T-cell (primary cell): ENCODE measurements around the gene ANKRD36. TPM values are rescaled to one million over a fixed set of nuclear protein-coding genes. Genes with fewer than 3 reads are reported as not detected.
"Not testable (repeated sequence)": the region's sequence is repeated elsewhere in the genome, so short reads cannot be mapped to it uniquely, and the experiment has no call there.

Experiments used
- ATAC-seq, 4 experiments: fragments of 200-7000 bp in 3 of 4; fragments of 150-1000 bp in 1 of 4; cut with Tn5 transposase; replicated peaks in 1 of 4; 1 replicate in 3 of 4; 2 replicates in 1 of 4; pipeline ENCODE4 v1.10.0; 2021; ENCODE audit warnings: moderate library complexity in 3 of 4, mild to moderate bottlenecking in 2 of 4, moderate number of reproducible peaks in 1 of 4
- CTCF ChIA-PET, 2 donors: fragments of 300-600 bp; sonication (Branson Sonifier 250); formaldehyde crosslinking; loops; one replicate each; lab custom pipeline; 2022; ENCODE audit warnings: antibody characterized with exemption in 2 of 2; lab: Charles Lee
- POLR2A ChIA-PET, 2 donors: fragments of 300-600 bp; sonication (Branson Sonifier 250); formaldehyde crosslinking; loops; one replicate each; lab custom pipeline; 2022; ENCODE audit warnings: antibody characterized with exemption in 2 of 2; lab: Charles Lee
- DNase-seq, 35 experiments: peaks; one replicate each; pipeline versions ENCODE4 v3.0.0 to v3.0.0-alpha.2; 2013 to 2023
- H3K27ac ChIP-seq: one replicate; pipeline ENCODE4 v1.5.1; 2013; ENCODE audit warnings: low read length
- H3K27me3 ChIP-seq, 2 experiments: replicated peaks in 1 of 2; 1 replicate in 1 of 2; 2 replicates in 1 of 2; pipeline versions ENCODE4 v1.6.1 to v1.7.0; 2013; ENCODE audit warnings: low read length in 1 of 2, mixed read lengths in 1 of 2; ENCODE audit not compliant: control insufficient read depth in 2 of 2, insufficient read depth in 2 of 2; ENCODE audit errors: extremely low read depth in 1 of 2
- H3K36me3 ChIP-seq, 2 donors: 1 replicate in 1 of 2; 2 replicates in 1 of 2; pipeline versions ENCODE4 v1.6.1 to v1.7.0; 2013; ENCODE audit warnings: low read length in 1 of 2; ENCODE audit not compliant: control insufficient read depth in 2 of 2, insufficient read depth in 1 of 2; ENCODE audit errors: extremely low read depth in 1 of 2
- H3K4me1 ChIP-seq, 2 experiments: 1 replicate in 1 of 2; 2 replicates in 1 of 2; pipeline versions ENCODE4 v1.6.1 to v1.7.0; 2013; ENCODE audit warnings: low read length in 2 of 2, mixed read lengths in 1 of 2; ENCODE audit not compliant: insufficient read depth in 2 of 2, control insufficient read depth in 1 of 2; ENCODE audit errors: extremely low read depth in 1 of 2
- H3K4me3 ChIP-seq, 2 donors: 1 replicate in 1 of 2; 2 replicates in 1 of 2; pipeline versions ENCODE4 v1.5.1 to v1.7.0; 2013; ENCODE audit warnings: mild to moderate bottlenecking in 2 of 2, low read length in 1 of 2, moderate library complexity in 1 of 2; ENCODE audit not compliant: control insufficient read depth in 1 of 2; ENCODE audit errors: extremely low read depth in 1 of 2
- H3K9me3 ChIP-seq: 2 replicates; pipeline ENCODE4 v1.7.0; 2013
- H3K27ac Mint-ChIP-seq, 2 donors: one replicate each; pipeline ENCODE4 v1.8.0; 2020 to 2021; ENCODE audit warnings: mild to moderate bottlenecking in 2 of 2, mixed read lengths in 2 of 2
- H3K27me3 Mint-ChIP-seq, 2 donors: one replicate each; pipeline ENCODE4 v1.8.0; 2021 to 2022; ENCODE audit warnings: mixed read lengths in 2 of 2
- H3K36me3 Mint-ChIP-seq: one replicate; pipeline ENCODE4 v1.8.0; 2021; ENCODE audit warnings: mixed read lengths
- H3K4me1 Mint-ChIP-seq, 3 donors: one replicate each; pipeline ENCODE4 v1.8.0; 2020 to 2022; ENCODE audit warnings: mixed read lengths in 3 of 3, mild to moderate bottlenecking in 1 of 3
- H3K4me3 Mint-ChIP-seq, 3 donors: one replicate each; pipeline ENCODE4 v1.8.0; 2020 to 2022; ENCODE audit warnings: mild to moderate bottlenecking in 3 of 3, mixed read lengths in 3 of 3, moderate library complexity in 3 of 3
- H3K9me3 Mint-ChIP-seq, 3 donors: one replicate each; pipeline ENCODE4 v1.8.0; 2020 to 2022; ENCODE audit warnings: mixed read lengths in 3 of 3
- WGBS: methylation state at CpG from one replicate; pipeline ENCODE4 v1.1.5; 2013; ENCODE audit warnings: missing lambda C conversion rate; ENCODE audit not compliant: insufficient coverage; 5-methylcytosine and 5-hydroxymethylcytosine counted together
- total RNA-seq, 35 experiments: library from RNA in 6 of 35; stranded (reverse) in 6 of 35; fragments of 120-200 nt in 1 of 35; gene quantifications; one replicate each; pipeline versions ENCODE4 v1.2.1 to v1.2.4 and lab custom pipeline; 2013 to 2026

ANKRD36 gene
- total RNA-seq, 5 donors from 2014 or later (not counting 1 experiment from before 2014, with no cell fraction given) = 50.5 to 83.6 (median 57.1) TPM

GRCh38 chr2:97093983-97094771 lies 18.8 kb upstream of the ANKRD36 start:
- POLR2A ChIA-PET = interaction anchor here in 1 of 2 donors (0.6 kb wide), 1 partner anchor 255 kb away, joined by 3 read pairs; no protein-coding TSS in a partner anchor
- peaks cover 5 to 14% (median 14%) of the 10 kb centered on the region in 3 donors for H3K4me1 Mint-ChIP-seq
- H3K4me3 Mint-ChIP-seq = peak overlapping the region; percentile 21 to 57 (median 34)
- H3K4me3 ChIP-seq, H3K36me3 Mint-ChIP-seq, H3K27me3 Mint-ChIP-seq, CTCF ChIA-PET, H3K36me3 ChIP-seq, H3K27me3 ChIP-seq, DNase-seq, H3K9me3 Mint-ChIP-seq, H3K9me3 ChIP-seq, H3K27ac Mint-ChIP-seq, H3K27ac ChIP-seq: not testable (repeated sequence)
- ATAC-seq = peak in 1 of 4 experiments; percentile 8
- H3K4me1 ChIP-seq = peaks cover 0 to 13% of the 10 kb centered on the region in 2 experiments
- WGBS = 60% methylated on average over 1 of the region's 33 CpGs

GRCh38 chr2:97094772-97095611 lies 18.0 kb upstream of the ANKRD36 start, which contains the start of gene FAHD2B:
Gene FAHD2B (minus strand): TSS chr2:97094882. CDS start chr2:97091706, 3,176 bp downstream.
- DNase-seq (peak; percentile 52 to 92 (median 84)), ATAC-seq (peak; percentile 96 to 98 (median 97))
- H3K4me1 Mint-ChIP-seq = peaks cover 5 to 14% (median 14%) of the 10 kb centered on the region in 3 donors
- H3K4me3 ChIP-seq = peak within 1 kb of the TSS in 1 of 2 donors; percentile 33
- ChIA-PET POLR2A (interaction anchor here in 1 of 2 donors (0.5 kb wide), 1 partner anchor 10 kb away, joined by 9 read pairs; no protein-coding TSS in a partner anchor), CTCF (interaction anchor here in 1 of 2 donors (0.7 kb wide), 1 partner anchor 17 kb away, joined by 3 read pairs; no protein-coding TSS in a partner anchor)
- H3K9me3 Mint-ChIP-seq, H3K27ac ChIP-seq, H3K27me3 ChIP-seq, H3K36me3 ChIP-seq, H3K9me3 ChIP-seq, H3K36me3 Mint-ChIP-seq: not testable (repeated sequence)
- H3K4me3 Mint-ChIP-seq = peak within 1 kb of the TSS; percentile 68 to 78 (median 75)
- 4% methylated on average over 10 of the region's 48 CpGs for WGBS
- peaks cover 7 to 12% of the 10 kb centered on the region in 2 donors for H3K27me3 Mint-ChIP-seq
- peaks cover 0 to 13% of the 10 kb centered on the region in 2 experiments for H3K4me1 ChIP-seq
- peak within 1 kb of the TSS; percentile 36 to 55 for H3K27ac Mint-ChIP-seq

GRCh38 chr2:97095661-97096060 lies 17.3 kb upstream of the ANKRD36 start:
- DNase-seq = no peak
- Mint-ChIP-seq H3K27ac (peak overlapping the region in 1 of 2 donors; percentile 55), H3K4me3 (peak overlapping the region; percentile 68 to 78 (median 75)), H3K36me3 (no peaks in the 10 kb centered on the region), H3K9me3 (no peaks in the 10 kb centered on the region), H3K4me1 (peaks cover 5 to 14% (median 14%) of the 10 kb centered on the region in 3 donors), H3K27me3 (peaks cover 11 to 14% of the 10 kb centered on the region in 2 donors)
- ChIA-PET CTCF (interaction anchor here in 1 of 2 donors (0.7 kb wide), 1 partner anchor 16 kb away, joined by 3 read pairs; no protein-coding TSS in a partner anchor), POLR2A (no interaction called here)
- Histone ChIP-seq H3K27me3 (peaks cover 0 to 4% of the 10 kb centered on the region in 2 experiments), H3K36me3 (no peaks in the 10 kb centered on the region), H3K27ac (no peak overlapping the region), H3K4me3 (no peak overlapping the region), H3K9me3 (no peaks in the 10 kb centered on the region), H3K4me1 (peaks cover 0 to 13% of the 10 kb centered on the region in 2 experiments)
- WGBS = 96% methylated on average over 11 of the region's 12 CpGs
- no peak for ATAC-seq

- H3K27ac ChIP-seq, H3K27me3 ChIP-seq, H3K9me3 ChIP-seq, H3K4me1 Mint-ChIP-seq, POLR2A ChIA-PET, ATAC-seq, H3K4me3 Mint-ChIP-seq, CTCF ChIA-PET, H3K9me3 Mint-ChIP-seq, H3K4me3 ChIP-seq, H3K27ac Mint-ChIP-seq, H3K36me3 ChIP-seq, H3K36me3 Mint-ChIP-seq, DNase-seq: not testable (repeated sequence)
- peaks cover 0 to 12% of the 10 kb centered on the region in 2 experiments for H3K4me1 ChIP-seq
- peaks cover 14 to 22% of the 10 kb centered on the region in 2 donors for H3K27me3 Mint-ChIP-seq
- 100% methylated on average over 1 of the region's 3 CpGs for WGBS
Observed at GRCh38 chr2:97098786-97099372, 14.1 kb upstream of the ANKRD36 start.

- DNase-seq, H3K4me3 ChIP-seq, H3K27ac ChIP-seq, H3K4me1 Mint-ChIP-seq, POLR2A ChIA-PET, H3K9me3 ChIP-seq, H3K4me3 Mint-ChIP-seq, H3K36me3 ChIP-seq, H3K4me1 ChIP-seq, H3K9me3 Mint-ChIP-seq, H3K27ac Mint-ChIP-seq, ATAC-seq, CTCF ChIA-PET, H3K27me3 ChIP-seq, H3K36me3 Mint-ChIP-seq: not testable (repeated sequence)
- WGBS = no CpG with 5 or more reads among the region's 2 CpGs
- peaks cover 21 to 22% of the 10 kb centered on the region in 2 donors for H3K27me3 Mint-ChIP-seq
Observed at GRCh38 chr2:97106878-97107277, 6.1 kb upstream of the ANKRD36 start.

GRCh38 chr2:97111246-97111645 lies 1.7 kb upstream of the ANKRD36 start:
- H3K36me3 Mint-ChIP-seq, H3K27ac Mint-ChIP-seq, H3K4me1 Mint-ChIP-seq, H3K27ac ChIP-seq, DNase-seq, H3K4me3 ChIP-seq, H3K36me3 ChIP-seq, H3K4me3 Mint-ChIP-seq, H3K9me3 Mint-ChIP-seq, H3K4me1 ChIP-seq, H3K9me3 ChIP-seq, ATAC-seq, POLR2A ChIA-PET, H3K27me3 ChIP-seq: not testable (repeated sequence)
- 91% methylated on average over 5 of the region's 9 CpGs for WGBS
- H3K27me3 Mint-ChIP-seq = peaks cover 12 to 16% of the 10 kb centered on the region in 2 donors
- CTCF ChIA-PET = interaction anchor here in 1 of 2 donors (0.6 kb wide), 1 partner anchor 100 kb away, joined by 3 read pairs; no protein-coding TSS in a partner anchor
